ENCODE measurements around the gene NCOA5. TPM values are rescaled to one million over a fixed set of nuclear protein-coding genes. Genes with fewer than 3 reads are reported as not detected.
A peak's percentile ranks its signal among the peaks of the same experiment; 100 is the strongest.

Gene NCOA5
- total RNA-seq, 1 experiment from 2014 or later = 52.5 TPM

- H3K9me3 Mint-ChIP-seq (ENCODE audit: unreplicated experiment) = no peaks in the 10 kb centered on the region
- H3K27ac Mint-ChIP-seq (ENCODE audit: unreplicated experiment) = no peak overlapping the region
- H3K4me1 ChIP-seq = no peaks in the 10 kb centered on the region
- intact Hi-C loops (cut with micrococcal nuclease; ENCODE audit: unreplicated experiment) = loop anchor here (5.0 kb wide), 3 partner anchors 108 to 177 kb away; partner anchors contain the start of gene CDH22
- no TSS peak for BruUV-seq (replicated peaks)
- H3K27me3 Mint-ChIP-seq (ENCODE audit: insufficient read depth, unreplicated experiment) = peaks cover 38% of the 10 kb centered on the region
- ChIA-PET POLR2A (interaction anchor here (0.5 kb wide), 1 partner anchor 195 kb away, joined by 3 read pairs; no protein-coding TSS in a partner anchor), CTCF (interaction anchor here (1.0 to 1.7 kb wide), 4 partner anchors 10 to 308 kb away, joined by 3 to 6 read pairs (median 3); no protein-coding TSS in a partner anchor)
- no peaks in the 10 kb centered on the region for H3K4me1 Mint-ChIP-seq (ENCODE audit: low read depth, unreplicated experiment)
- TF ChIP-seq CTCF (IDR thresholded peaks at IDR 0.05; ENCODE audit: insufficient read depth in 1 of 2, low read depth in 1 of 2, low read length in 1 of 2, severe bottlenecking in 1 of 2, unreplicated experiment in 1 of 2) = no peak
- no peak overlapping the region for H3K4me3 ChIP-seq (ENCODE audit: low read depth, low read length)
- no peaks in the 10 kb centered on the region for H3K36me3 ChIP-seq (ENCODE audit: control insufficient read depth, insufficient read depth, low read length)
- peaks cover 10% of the 10 kb centered on the region for H3K27me3 ChIP-seq (replicated peaks; ENCODE audit: control insufficient read depth, insufficient read depth, low read length)
- no peaks in the 10 kb centered on the region for H3K9me3 ChIP-seq
- DNase-seq = no peak
- H3K36me3 Mint-ChIP-seq (ENCODE audit: insufficient read depth, unreplicated experiment) = no peaks in the 10 kb centered on the region
- no peak overlapping the region for H3K4me3 Mint-ChIP-seq (ENCODE audit: unreplicated experiment)
Observed at GRCh38 chr20:46129955-46130481, 40.3 kb upstream of the NCOA5 start.

GRCh38 chr20:46128310-46129151 is 38.8 kb upstream of the NCOA5 start:
- Mint-ChIP-seq H3K27ac (ENCODE audit: unreplicated experiment) (no peak overlapping the region), H3K9me3 (ENCODE audit: unreplicated experiment) (no peaks in the 10 kb centered on the region), H3K4me1 (ENCODE audit: low read depth, unreplicated experiment) (no peaks in the 10 kb centered on the region), H3K27me3 (ENCODE audit: insufficient read depth, unreplicated experiment) (peaks cover 42% of the 10 kb centered on the region), H3K4me3 (ENCODE audit: unreplicated experiment) (no peak overlapping the region), H3K36me3 (ENCODE audit: insufficient read depth, unreplicated experiment) (no peaks in the 10 kb centered on the region)
- H3K9me3 ChIP-seq = no peaks in the 10 kb centered on the region
- ChIA-PET CTCF (interaction anchor here (0.6 to 1.7 kb wide), 15 partner anchors 9 to 454 kb away, joined by 3 to 6 read pairs (median 4); partner anchors contain the start of genes CD40 and ELMO2), POLR2A (no interaction called here)
- peak; percentile 76 to 93 for TF ChIP-seq CTCF (IDR thresholded peaks at IDR 0.05; ENCODE audit: insufficient read depth in 1 of 2, low read depth in 1 of 2, low read length in 1 of 2, severe bottlenecking in 1 of 2, unreplicated experiment in 1 of 2)
- no peaks in the 10 kb centered on the region for H3K36me3 ChIP-seq (ENCODE audit: control insufficient read depth, insufficient read depth, low read length)
- H3K27me3 ChIP-seq (replicated peaks; ENCODE audit: control insufficient read depth, insufficient read depth, low read length) = peaks cover 10% of the 10 kb centered on the region
- no peaks in the 10 kb centered on the region for H3K4me1 ChIP-seq
- DNase-seq = peak; percentile 49 to 69
- BruUV-seq (replicated peaks) = no TSS peak
- no peak overlapping the region for H3K4me3 ChIP-seq (ENCODE audit: low read depth, low read length)
- intact Hi-C loops (cut with micrococcal nuclease; ENCODE audit: unreplicated experiment) = no loop called here

- Mint-ChIP-seq H3K27me3 (ENCODE audit: insufficient read depth, unreplicated experiment) (peaks cover 42% of the 10 kb centered on the region), H3K9me3 (ENCODE audit: unreplicated experiment) (no peaks in the 10 kb centered on the region), H3K4me3 (ENCODE audit: unreplicated experiment) (no peak overlapping the region), H3K36me3 (ENCODE audit: insufficient read depth, unreplicated experiment) (no peaks in the 10 kb centered on the region), H3K27ac (ENCODE audit: unreplicated experiment) (no peak overlapping the region), H3K4me1 (ENCODE audit: low read depth, unreplicated experiment) (no peaks in the 10 kb centered on the region)
- BruUV-seq (replicated peaks) = no TSS peak
- H3K9me3 ChIP-seq = no peaks in the 10 kb centered on the region
- no peak overlapping the region for H3K4me3 ChIP-seq (ENCODE audit: low read depth, low read length)
- H3K4me1 ChIP-seq = no peaks in the 10 kb centered on the region
- TF ChIP-seq CTCF (IDR thresholded peaks at IDR 0.05; ENCODE audit: insufficient read depth in 1 of 2, low read depth in 1 of 2, low read length in 1 of 2, severe bottlenecking in 1 of 2, unreplicated experiment in 1 of 2) = no peak
- H3K36me3 ChIP-seq (ENCODE audit: control insufficient read depth, insufficient read depth, low read length) = no peaks in the 10 kb centered on the region
- no peak for DNase-seq
- intact Hi-C loops (cut with micrococcal nuclease; ENCODE audit: unreplicated experiment) = no loop called here
- peaks cover 10% of the 10 kb centered on the region for H3K27me3 ChIP-seq (replicated peaks; ENCODE audit: control insufficient read depth, insufficient read depth, low read length)
- ChIA-PET CTCF (interaction anchor here (0.9 to 1.3 kb wide), 4 partner anchors 8 to 279 kb away, joined by 4 to 6 read pairs (median 4); partner anchors contain the start of genes CD40 and ELMO2), POLR2A (no interaction called here)
Observed at GRCh38 chr20:46127396-46128010, 37.7 kb upstream of the NCOA5 start.

Data from Caco-2 (cell line).